ENCODE measurements around the gene GAB2.

The GAB2 gene

DNA sequence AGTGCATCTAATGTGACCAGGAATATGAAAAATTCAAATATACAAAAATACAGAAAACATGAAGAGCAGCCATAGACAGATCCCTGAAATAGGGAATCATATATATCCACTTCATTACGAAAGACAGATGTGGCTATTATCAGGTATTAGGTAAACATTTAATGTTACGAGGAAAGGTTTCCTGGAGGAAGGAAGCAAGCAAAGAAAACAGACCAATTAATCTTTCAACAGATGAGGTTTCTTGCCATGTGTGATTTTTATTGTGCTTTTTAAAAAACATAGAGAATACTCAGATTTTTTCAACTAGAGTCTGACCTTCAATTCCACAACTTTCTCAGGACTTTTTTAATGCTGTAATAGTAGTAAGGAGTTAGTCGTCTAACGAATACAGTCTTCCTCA is 24.3 kb upstream of the GAB2 start:
- no peaks in the 10 kb centered on the region for H3K9me3 Mint-ChIP-seq
- no peaks in the 10 kb centered on the region for H3K27me3 Mint-ChIP-seq (ENCODE audit: low read depth)
- no peak for DNase-seq (ENCODE audit: low spot score)
- no peak overlapping the region for H3K27ac Mint-ChIP-seq
- H3K4me1 Mint-ChIP-seq (ENCODE audit: low read depth), result peaks cover 6% of the 10 kb centered on the region
- H3K36me3 Mint-ChIP-seq (ENCODE audit: low read depth), result peaks cover 18% of the 10 kb centered on the region
- H3K4me3 Mint-ChIP-seq, result no peak overlapping the region

DNA sequence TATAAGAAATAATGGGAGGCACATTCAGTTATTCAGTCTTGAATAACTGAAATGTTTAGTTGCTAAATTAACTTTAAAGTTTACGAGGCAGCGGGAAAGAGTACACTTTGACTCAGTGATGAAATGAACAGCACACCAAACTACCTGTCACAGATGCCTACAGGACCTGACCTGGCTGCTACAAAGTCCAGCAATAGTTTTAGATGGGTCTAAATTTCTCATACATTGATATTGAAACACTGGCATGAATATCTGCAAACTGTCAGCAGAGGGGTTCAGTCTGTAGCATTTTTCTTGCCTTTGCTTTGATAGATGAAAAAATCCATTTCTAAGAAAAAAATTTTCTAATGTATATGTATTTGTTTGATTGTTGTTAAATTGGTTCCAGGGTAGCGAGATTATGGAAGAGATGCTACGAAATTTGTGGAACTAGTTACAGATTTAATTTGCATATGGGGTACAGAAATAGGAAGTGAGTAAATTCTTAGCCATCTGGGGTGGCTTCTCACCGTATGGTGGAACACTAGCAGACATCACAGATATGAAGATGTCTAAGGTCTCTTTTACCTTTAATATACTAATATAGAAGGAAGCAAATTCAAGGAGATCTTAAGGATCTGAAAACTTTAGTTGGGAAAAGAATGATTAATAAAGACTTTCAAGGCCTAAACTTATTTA is 20.8 kb upstream of the GAB2 start:
- Mint-ChIP-seq H3K27me3 (ENCODE audit: low read depth) (no peaks in the 10 kb centered on the region), H3K4me3 (no peak overlapping the region), H3K9me3 (no peaks in the 10 kb centered on the region), H3K36me3 (ENCODE audit: low read depth) (peaks cover 22% of the 10 kb centered on the region), H3K4me1 (ENCODE audit: low read depth) (peaks cover 2% of the 10 kb centered on the region), H3K27ac (no peak overlapping the region)
- no peak for DNase-seq (ENCODE audit: low spot score)

DNA sequence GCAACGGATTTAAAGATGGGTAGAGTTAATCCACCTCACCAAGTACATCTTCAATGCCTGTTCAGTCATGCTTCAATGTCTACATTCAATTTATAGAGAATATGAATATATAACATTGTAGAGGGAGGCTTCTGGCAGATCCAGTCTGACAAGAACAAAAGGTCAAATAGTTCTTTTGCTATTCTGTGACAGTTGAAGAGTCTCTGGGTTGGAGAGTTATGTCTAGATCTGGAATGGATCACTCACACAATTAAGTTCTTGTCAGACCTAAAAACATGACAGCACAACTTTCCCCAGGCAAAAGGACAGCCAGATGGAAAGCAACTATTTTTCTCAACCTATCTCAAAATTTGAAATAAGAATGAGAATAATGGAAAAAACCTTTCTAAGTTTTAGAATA is 15.3 kb upstream of the GAB2 start:
- Mint-ChIP-seq H3K27ac (no peak overlapping the region), H3K27me3 (ENCODE audit: low read depth) (no peaks in the 10 kb centered on the region), H3K4me3 (no peak overlapping the region), H3K4me1 (ENCODE audit: low read depth) (peaks cover 30% of the 10 kb centered on the region), H3K9me3 (no peaks in the 10 kb centered on the region), H3K36me3 (ENCODE audit: low read depth) (peaks cover 13% of the 10 kb centered on the region)
- DNase-seq (ENCODE audit: low spot score), result no peak

DNA sequence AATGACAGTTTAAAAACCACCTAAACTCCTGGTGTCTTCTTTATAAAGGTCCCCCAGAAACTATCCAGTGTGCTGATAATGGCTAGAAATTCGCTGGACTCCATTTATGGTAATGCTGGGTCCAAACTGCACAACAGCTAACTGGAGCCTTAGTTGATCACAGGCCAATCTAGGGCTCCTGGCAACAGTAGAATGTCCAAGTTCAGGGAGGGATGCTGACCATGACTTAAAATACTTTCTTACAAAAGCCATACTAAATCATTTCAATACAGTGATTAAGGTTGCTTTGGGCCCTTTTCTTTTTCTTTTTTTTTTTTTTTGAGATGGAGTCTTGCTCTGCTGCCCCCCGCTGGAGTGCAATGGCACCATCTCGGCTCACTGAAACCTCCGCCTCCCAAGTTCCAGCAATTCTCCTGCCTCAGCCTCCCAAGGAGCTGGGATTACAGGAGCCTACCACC is 14.5 kb upstream of the GAB2 start:
- H3K27me3 Mint-ChIP-seq (ENCODE audit: low read depth), result no peaks in the 10 kb centered on the region
- H3K27ac Mint-ChIP-seq, result no peak overlapping the region
- peaks cover 10% of the 10 kb centered on the region for H3K36me3 Mint-ChIP-seq (ENCODE audit: low read depth)
- H3K4me1 Mint-ChIP-seq (ENCODE audit: low read depth), result peaks cover 38% of the 10 kb centered on the region
- H3K4me3 Mint-ChIP-seq, result no peak overlapping the region
- H3K9me3 Mint-ChIP-seq, result no peaks in the 10 kb centered on the region
- no peak for DNase-seq (ENCODE audit: low spot score)

DNA sequence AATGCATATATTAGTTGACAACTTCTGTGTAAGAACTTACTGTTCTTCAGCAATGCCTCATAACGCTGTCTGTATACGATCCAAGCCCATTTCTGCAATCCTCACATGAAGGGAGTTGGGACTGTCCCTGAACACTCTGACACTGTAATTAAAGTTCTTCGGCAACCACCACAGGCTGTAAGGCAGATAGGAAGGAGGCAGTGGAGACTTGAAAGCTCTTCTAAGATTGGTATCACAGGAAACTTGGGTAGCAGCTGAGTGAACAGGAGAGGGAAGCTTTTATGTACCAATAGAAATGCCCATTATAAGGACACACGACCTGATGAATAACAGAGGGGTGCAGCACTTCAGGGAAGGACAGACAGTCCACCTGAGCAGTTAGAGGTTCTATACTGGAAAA is 12.0 kb upstream of the GAB2 start:
- H3K27me3 Mint-ChIP-seq (ENCODE audit: low read depth), result no peaks in the 10 kb centered on the region
- peak; percentile 47 for DNase-seq (ENCODE audit: low spot score)
- H3K4me3 Mint-ChIP-seq, result peak overlapping the region; percentile 66
- H3K27ac Mint-ChIP-seq, result peak overlapping the region; percentile 66
- H3K36me3 Mint-ChIP-seq (ENCODE audit: low read depth), result peaks cover 11% of the 10 kb centered on the region
- H3K9me3 Mint-ChIP-seq, result no peaks in the 10 kb centered on the region
- H3K4me1 Mint-ChIP-seq (ENCODE audit: low read depth), result peaks cover 58% of the 10 kb centered on the region

DNA sequence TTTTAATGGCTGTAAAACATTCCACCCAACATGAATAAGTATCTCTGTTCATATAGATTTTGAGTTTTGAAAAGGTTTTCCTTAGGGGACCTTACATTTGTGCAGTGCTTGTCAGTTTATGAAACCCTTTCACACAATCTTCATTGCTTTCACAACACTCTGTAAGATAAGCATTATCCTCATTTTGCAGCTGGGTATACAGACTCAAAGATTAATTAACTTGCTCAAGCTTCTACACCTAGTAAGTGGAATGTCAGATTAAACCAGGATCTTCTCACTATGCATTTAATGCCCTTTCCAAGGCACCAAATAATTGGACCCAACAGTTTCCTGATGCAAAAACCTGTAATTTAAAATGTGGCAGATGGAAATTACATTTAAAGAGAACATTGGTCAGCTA is 11.6 kb upstream of the GAB2 start:
- DNase-seq (ENCODE audit: low spot score), result no peak
- Mint-ChIP-seq H3K4me1 (ENCODE audit: low read depth) (peaks cover 62% of the 10 kb centered on the region), H3K27me3 (ENCODE audit: low read depth) (no peaks in the 10 kb centered on the region), H3K27ac (peak overlapping the region; percentile 66), H3K36me3 (ENCODE audit: low read depth) (peaks cover 14% of the 10 kb centered on the region), H3K4me3 (peak overlapping the region; percentile 66), H3K9me3 (no peaks in the 10 kb centered on the region)

DNA sequence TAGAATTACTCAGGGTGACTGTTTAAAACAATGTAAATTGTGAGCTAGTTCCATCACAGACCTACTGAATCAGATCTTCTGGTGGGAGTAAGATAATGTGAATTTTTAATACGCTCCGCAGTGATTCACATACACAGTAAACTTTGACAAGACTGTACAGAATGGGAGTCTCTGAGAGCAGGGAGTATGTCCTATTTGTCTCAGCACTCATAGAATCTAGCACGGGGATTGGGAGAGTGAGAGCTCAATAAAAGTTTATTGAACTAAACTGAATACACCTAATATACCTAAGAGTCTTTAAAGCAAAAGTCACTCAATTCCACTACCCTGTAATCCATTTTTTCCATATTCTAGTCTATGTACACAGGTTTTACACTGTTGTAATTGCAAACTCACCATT is 11.2 kb upstream of the GAB2 start:
- H3K27me3 Mint-ChIP-seq (ENCODE audit: low read depth), result no peaks in the 10 kb centered on the region
- peak overlapping the region; percentile 66 for H3K4me3 Mint-ChIP-seq
- DNase-seq (ENCODE audit: low spot score), result no peak
- peaks cover 64% of the 10 kb centered on the region for H3K4me1 Mint-ChIP-seq (ENCODE audit: low read depth)
- H3K36me3 Mint-ChIP-seq (ENCODE audit: low read depth), result peaks cover 15% of the 10 kb centered on the region
- H3K9me3 Mint-ChIP-seq, result no peaks in the 10 kb centered on the region
- H3K27ac Mint-ChIP-seq, result no peak overlapping the region

DNA sequence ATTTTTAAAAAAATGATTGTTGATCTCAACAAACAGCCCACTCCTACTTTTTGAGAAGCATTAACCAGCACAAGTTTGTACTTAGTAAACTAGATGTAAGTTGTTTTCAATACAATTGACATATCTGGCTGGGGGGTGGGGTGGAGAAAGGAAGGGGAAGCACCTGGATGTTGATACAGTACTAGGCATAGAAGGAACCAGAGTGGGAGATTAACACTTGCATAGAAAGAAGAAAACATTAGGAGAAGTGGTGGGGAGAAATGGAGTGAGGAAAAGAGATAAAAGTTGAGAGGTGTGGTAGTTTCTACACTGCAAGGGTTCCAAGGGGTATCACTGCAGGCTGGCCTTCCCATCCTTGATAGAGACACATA is 10.6 kb upstream of the GAB2 start:
- no peaks in the 10 kb centered on the region for H3K9me3 Mint-ChIP-seq
- no peak for DNase-seq (ENCODE audit: low spot score)
- peaks cover 15% of the 10 kb centered on the region for H3K36me3 Mint-ChIP-seq (ENCODE audit: low read depth)
- H3K4me1 Mint-ChIP-seq (ENCODE audit: low read depth), result peaks cover 63% of the 10 kb centered on the region
- no peaks in the 10 kb centered on the region for H3K27me3 Mint-ChIP-seq (ENCODE audit: low read depth)
- peak overlapping the region; percentile 66 for H3K4me3 Mint-ChIP-seq
- peak overlapping the region; percentile 73 for H3K27ac Mint-ChIP-seq

DNA sequence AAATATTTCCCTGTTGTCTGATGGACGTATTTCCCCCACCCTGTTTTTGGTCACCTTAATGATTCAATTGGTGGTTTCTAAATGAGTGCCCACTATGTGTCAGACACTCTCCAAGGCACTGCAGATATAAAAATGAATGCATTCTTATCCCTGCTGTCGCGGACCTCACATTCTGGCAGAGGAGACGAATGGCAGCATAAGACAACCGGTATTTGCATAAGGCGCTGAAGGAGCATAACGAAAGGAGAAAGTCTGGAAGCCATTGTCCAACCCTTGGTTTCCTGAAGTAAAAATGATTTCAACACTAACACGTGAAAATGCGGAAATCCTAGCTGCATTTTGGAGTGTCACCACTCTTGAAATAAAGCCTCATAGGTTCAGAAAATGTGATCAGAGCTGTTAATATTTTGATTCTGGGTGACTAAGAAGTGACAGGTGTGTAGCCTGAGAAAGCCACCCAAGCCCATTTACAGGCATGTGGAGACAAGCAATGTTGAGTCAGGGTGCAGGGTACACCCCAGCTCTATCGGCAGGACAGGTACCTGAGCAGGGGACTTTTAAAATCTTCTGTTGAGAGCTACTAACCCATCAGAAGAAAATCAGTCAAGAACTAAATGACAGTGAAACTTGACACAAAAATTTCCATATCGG is 10.1 kb upstream of the GAB2 start:
- DNase-seq (ENCODE audit: low spot score), result peak; percentile 45
- Mint-ChIP-seq H3K9me3 (no peaks in the 10 kb centered on the region), H3K27ac (peak overlapping the region; percentile 56), H3K36me3 (ENCODE audit: low read depth) (peaks cover 15% of the 10 kb centered on the region), H3K4me1 (ENCODE audit: low read depth) (peaks cover 63% of the 10 kb centered on the region), H3K4me3 (peak overlapping the region; percentile 66), H3K27me3 (ENCODE audit: low read depth) (no peaks in the 10 kb centered on the region)

DNA sequence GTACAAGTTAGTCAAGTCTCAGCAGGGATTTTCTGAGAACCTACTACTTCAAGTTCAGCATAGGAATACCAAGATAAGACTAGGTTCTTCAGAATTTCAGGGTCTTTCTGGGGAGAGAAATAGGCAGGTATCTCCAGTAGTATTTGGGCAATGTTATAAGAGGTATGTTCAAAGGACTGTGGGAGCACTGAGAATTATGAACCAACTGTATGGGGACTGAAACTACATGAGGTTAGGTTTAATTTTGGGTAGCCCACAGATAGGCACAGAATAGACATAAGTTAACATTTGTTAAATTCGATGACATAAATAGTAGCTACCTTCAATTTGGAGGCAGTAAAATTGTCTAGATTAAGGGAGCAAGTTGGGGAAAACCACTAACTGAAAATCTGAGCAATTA is 9.2 kb upstream of the GAB2 start:
- Mint-ChIP-seq H3K4me3 (no peak overlapping the region), H3K36me3 (ENCODE audit: low read depth) (peaks cover 18% of the 10 kb centered on the region), H3K27me3 (ENCODE audit: low read depth) (no peaks in the 10 kb centered on the region), H3K9me3 (no peaks in the 10 kb centered on the region), H3K27ac (peak overlapping the region; percentile 10), H3K4me1 (ENCODE audit: low read depth) (peaks cover 67% of the 10 kb centered on the region)
- DNase-seq (ENCODE audit: low spot score), result no peak

DNA sequence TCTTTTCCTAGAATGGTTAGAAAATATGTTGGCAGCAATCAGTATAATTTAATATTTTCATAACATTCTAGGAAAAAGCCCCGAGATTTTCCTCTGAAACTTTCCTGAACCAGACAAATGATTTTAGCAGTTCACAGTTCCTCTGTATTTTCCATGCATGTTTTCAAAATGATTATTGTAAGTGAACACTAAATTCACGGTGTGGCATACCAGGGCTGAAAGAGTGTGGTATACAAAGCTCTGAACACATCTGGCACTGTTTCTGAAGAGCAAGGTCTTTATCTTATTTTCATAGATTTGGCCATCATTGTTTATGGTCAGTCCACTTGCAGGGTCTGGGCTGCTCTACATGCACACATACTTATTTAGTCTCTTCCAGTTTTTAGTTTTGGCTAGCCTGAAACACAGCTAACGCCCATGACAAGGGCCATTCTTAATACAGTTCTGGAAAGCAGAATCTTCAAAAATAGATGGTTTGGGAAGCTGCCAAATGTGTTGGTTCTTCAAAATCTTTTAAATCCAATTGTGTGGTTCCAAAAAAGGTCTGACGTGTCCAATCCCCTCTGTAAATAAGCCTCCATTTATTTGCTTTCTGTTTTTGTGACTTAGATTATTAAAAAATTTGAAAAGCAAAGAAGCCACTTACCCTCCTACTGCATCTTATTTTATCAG is 7.9 kb upstream of the GAB2 start:
- no peaks in the 10 kb centered on the region for H3K27me3 Mint-ChIP-seq (ENCODE audit: low read depth)
- H3K4me1 Mint-ChIP-seq (ENCODE audit: low read depth), result peaks cover 71% of the 10 kb centered on the region
- no peak for DNase-seq (ENCODE audit: low spot score)
- peaks cover 18% of the 10 kb centered on the region for H3K36me3 Mint-ChIP-seq (ENCODE audit: low read depth)
- no peaks in the 10 kb centered on the region for H3K9me3 Mint-ChIP-seq
- peak overlapping the region; percentile 90 for H3K27ac Mint-ChIP-seq
- H3K4me3 Mint-ChIP-seq, result peak overlapping the region; percentile 71

DNA sequence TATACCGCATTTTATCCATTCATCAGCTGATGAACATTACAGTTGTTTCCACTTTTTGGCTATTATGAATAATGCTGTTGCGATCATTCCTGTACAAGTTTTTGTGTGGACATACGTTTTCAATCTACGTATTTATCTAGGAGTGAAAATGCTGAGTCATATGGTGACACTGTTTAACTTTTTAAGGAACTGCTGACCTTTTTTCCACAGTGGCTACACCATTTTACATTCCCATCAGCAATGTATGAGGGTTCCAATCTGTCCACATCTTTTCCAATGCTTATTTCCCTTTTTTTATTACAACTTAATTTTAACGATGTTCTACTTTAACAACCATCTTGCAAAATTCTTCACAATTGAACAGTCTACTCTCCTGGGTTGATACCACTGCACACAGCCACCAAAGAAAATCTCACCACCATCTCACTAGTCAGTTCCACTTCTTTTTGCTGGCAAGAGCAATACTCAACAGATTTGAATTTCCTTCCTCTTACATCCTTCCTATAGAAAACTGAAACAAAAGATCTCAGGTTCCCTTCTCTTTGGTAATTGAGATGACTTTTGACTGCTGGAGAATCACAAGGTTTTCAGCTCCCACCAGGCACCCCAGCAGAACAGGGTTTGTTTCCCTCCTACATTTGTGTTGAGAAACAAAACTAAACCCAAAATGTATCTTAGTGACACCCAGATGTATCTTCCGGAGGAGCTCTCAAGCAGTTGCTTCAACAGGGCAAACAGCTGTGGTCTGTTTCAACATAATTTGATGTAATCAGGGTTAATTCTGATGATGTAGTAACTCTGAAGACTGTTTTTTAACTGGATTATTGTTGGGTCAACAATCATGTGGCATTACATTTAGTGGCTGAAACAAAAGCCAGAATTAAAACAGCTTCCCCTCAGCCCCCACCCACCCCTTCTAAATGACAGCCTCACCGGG is 7.0 kb upstream of the GAB2 start:
- peaks cover 18% of the 10 kb centered on the region for H3K36me3 Mint-ChIP-seq (ENCODE audit: low read depth)
- peak overlapping the region; percentile 71 for H3K4me3 Mint-ChIP-seq
- no peaks in the 10 kb centered on the region for H3K9me3 Mint-ChIP-seq
- H3K27me3 Mint-ChIP-seq (ENCODE audit: low read depth), result no peaks in the 10 kb centered on the region
- DNase-seq (ENCODE audit: low spot score), result no peak
- H3K4me1 Mint-ChIP-seq (ENCODE audit: low read depth), result peaks cover 71% of the 10 kb centered on the region
- peak overlapping the region; percentile 90 for H3K27ac Mint-ChIP-seq

DNA sequence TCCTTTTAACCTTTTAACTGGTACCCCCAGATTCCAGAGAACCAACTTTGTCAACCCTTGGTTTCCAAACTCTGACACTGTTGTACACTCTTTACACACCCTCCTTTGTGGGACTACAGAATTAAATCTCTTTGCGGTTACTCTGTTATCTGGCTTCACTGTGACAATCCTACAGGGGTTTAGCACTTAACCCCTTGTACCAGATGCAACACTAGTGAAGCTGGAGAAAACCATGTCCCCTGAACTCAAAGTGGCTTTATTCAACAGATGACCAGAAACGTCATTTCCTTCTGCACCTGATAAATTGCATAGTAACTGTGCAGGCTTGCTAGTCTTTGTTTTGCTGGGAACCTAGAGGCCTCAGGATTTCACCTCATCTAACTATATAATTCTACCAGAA is 5.6 kb upstream of the GAB2 start:
- Mint-ChIP-seq H3K9me3 (no peaks in the 10 kb centered on the region), H3K4me1 (ENCODE audit: low read depth) (peaks cover 71% of the 10 kb centered on the region), H3K27ac (no peak overlapping the region), H3K27me3 (ENCODE audit: low read depth) (no peaks in the 10 kb centered on the region), H3K36me3 (ENCODE audit: low read depth) (peaks cover 17% of the 10 kb centered on the region), H3K4me3 (no peak overlapping the region)
- DNase-seq (ENCODE audit: low spot score), result no peak
